ENCODE data around the gene CAMTA1. TPM values are rescaled to one million over a fixed set of nuclear protein-coding genes. Genes with fewer than 3 reads are reported as not detected.

Gene CAMTA1
- total and polyA plus RNA-seq, 2 experiments from 2014 or later: 213 to 341 TPM

- H3K36me3 ChIP-seq: no peaks in the 10 kb centered on the region
- no peak overlapping the region for H3K27ac ChIP-seq
- no peak for TF ChIP-seq CTCF (IDR thresholded peaks at IDR 0.05; ENCODE audit: low read depth, low read length)
- DNase-seq (ENCODE audit: low read depth in 1 of 2, low spot score in 1 of 2): peak in 1 of 2 donors; percentile 3
- peaks cover 5% of the 10 kb centered on the region for H3K4me1 ChIP-seq (ENCODE audit: low read depth)
- no peaks in the 10 kb centered on the region for H3K27me3 ChIP-seq
- H3K9me3 ChIP-seq (ENCODE audit: low read depth): no peaks in the 10 kb centered on the region
- H3K4me3 ChIP-seq: no peak overlapping the region
Observed at GRCh38 chr1:7387053-7387927, 602.0 kb downstream of the CAMTA1 start.

DNA sequence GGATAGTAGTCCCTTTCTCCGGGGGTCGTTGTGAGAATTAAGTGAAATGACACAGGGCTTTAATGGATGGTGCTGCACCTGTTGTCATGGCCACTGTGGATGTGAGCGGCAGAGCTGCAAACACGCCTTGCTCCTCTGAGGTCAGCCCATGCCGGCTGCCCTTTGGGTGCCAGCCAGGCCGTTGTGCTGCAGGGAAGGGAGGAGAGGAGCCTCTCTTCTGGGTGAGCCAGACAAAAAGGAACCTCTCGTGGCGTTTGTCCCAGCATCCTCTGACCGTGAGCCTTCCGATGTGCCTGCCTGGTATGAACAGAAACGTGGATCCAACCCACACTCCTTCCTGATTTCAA lies 602.9 kb downstream of the CAMTA1 start:
- H3K27me3 ChIP-seq: no peaks in the 10 kb centered on the region
- H3K27ac ChIP-seq: no peak overlapping the region
- no peaks in the 10 kb centered on the region for H3K36me3 ChIP-seq
- TF ChIP-seq CTCF (IDR thresholded peaks at IDR 0.05; ENCODE audit: low read depth, low read length): no peak
- H3K4me1 ChIP-seq (ENCODE audit: low read depth): peaks cover 5% of the 10 kb centered on the region
- no peak overlapping the region for H3K4me3 ChIP-seq
- DNase-seq (ENCODE audit: low read depth in 1 of 2, low spot score in 1 of 2): no peak
- H3K9me3 ChIP-seq (ENCODE audit: low read depth): no peaks in the 10 kb centered on the region

- no peak overlapping the region for H3K4me3 ChIP-seq
- TF ChIP-seq CTCF (IDR thresholded peaks at IDR 0.05; ENCODE audit: low read depth, low read length): no peak
- no peak overlapping the region for H3K27ac ChIP-seq
- peaks cover 5% of the 10 kb centered on the region for H3K4me1 ChIP-seq (ENCODE audit: low read depth)
- H3K27me3 ChIP-seq: no peaks in the 10 kb centered on the region
- no peaks in the 10 kb centered on the region for H3K9me3 ChIP-seq (ENCODE audit: low read depth)
- no peaks in the 10 kb centered on the region for H3K36me3 ChIP-seq
- DNase-seq (ENCODE audit: low read depth in 1 of 2, low spot score in 1 of 2): peak in 1 of 2 donors; percentile 14
Observed at GRCh38 chr1:7388488-7389185, 603.4 kb downstream of the CAMTA1 start.

DNA sequence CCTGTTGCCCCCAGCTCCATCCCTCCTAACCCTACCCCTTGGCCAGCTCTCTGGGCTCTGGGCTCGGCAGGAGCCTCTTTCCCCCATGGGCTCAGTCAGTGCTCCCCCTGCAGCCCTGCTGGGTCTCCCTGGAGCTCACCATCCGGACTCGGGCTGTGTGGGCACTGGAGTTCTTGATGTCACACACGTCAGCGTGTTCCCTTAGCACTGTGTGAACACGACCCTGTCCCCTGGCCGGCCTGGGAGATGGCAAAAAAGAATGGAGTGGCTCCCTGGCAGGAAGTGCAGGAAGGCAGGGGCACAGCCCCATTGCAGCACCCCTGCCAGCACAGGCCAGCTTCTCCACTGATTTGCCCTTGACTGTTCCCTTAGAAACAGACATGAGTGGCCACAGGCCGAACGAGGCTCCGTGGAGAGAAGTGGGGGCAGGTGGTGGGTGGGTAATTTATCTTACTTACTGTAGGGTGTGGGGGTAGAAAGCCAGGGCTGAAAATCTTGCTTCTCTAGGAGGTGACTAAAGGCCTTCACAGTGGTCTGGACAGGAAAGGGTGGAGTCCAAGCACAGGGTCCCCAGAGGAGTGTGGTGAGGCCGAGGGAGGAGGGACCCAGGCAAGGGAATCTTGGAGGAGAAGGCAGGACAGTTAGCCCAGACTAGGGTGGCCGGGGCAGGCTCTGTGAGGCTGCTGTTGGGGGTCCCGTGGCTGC lies 604.1 kb downstream of the CAMTA1 start:
- H3K9me3 ChIP-seq (ENCODE audit: low read depth): no peaks in the 10 kb centered on the region
- peak in 1 of 2 donors; percentile 11 for DNase-seq (ENCODE audit: low read depth in 1 of 2, low spot score in 1 of 2)
- no peaks in the 10 kb centered on the region for H3K36me3 ChIP-seq
- no peaks in the 10 kb centered on the region for H3K27me3 ChIP-seq
- no peak for TF ChIP-seq CTCF (IDR thresholded peaks at IDR 0.05; ENCODE audit: low read depth, low read length)
- peak overlapping the region; percentile 3 for H3K27ac ChIP-seq
- no peak overlapping the region for H3K4me3 ChIP-seq
- H3K4me1 ChIP-seq (ENCODE audit: low read depth): peaks cover 5% of the 10 kb centered on the region

- H3K4me3 ChIP-seq: no peak overlapping the region
- no peak for DNase-seq (ENCODE audit: low read depth in 1 of 2, low spot score in 1 of 2)
- no peak overlapping the region for H3K27ac ChIP-seq
- no peaks in the 10 kb centered on the region for H3K9me3 ChIP-seq (ENCODE audit: low read depth)
- TF ChIP-seq CTCF (IDR thresholded peaks at IDR 0.05; ENCODE audit: low read depth, low read length): no peak
- no peaks in the 10 kb centered on the region for H3K27me3 ChIP-seq
- H3K4me1 ChIP-seq (ENCODE audit: low read depth): peaks cover 5% of the 10 kb centered on the region
- H3K36me3 ChIP-seq: no peaks in the 10 kb centered on the region
Observed at GRCh38 chr1:7389906-7390603, 604.8 kb downstream of the CAMTA1 start.

Measured in cardiac muscle cell (in vitro differentiated cells and primary cell).